C4-2B (cell line): ENCODE data around the gene FCN2.

Experiments used
- CTCF ChIP-seq: fragments of 450-650 bp; conservative IDR thresholded peaks from 2 replicates; pipeline ENCODE4 v1.5.1; 2017; ENCODE audit warnings: mild to moderate bottlenecking
- ZFX ChIP-seq: fragments of 450-650 bp; IDR thresholded peaks from 2 replicates; pipeline ENCODE4 v1.6.1; 2017

DNA sequence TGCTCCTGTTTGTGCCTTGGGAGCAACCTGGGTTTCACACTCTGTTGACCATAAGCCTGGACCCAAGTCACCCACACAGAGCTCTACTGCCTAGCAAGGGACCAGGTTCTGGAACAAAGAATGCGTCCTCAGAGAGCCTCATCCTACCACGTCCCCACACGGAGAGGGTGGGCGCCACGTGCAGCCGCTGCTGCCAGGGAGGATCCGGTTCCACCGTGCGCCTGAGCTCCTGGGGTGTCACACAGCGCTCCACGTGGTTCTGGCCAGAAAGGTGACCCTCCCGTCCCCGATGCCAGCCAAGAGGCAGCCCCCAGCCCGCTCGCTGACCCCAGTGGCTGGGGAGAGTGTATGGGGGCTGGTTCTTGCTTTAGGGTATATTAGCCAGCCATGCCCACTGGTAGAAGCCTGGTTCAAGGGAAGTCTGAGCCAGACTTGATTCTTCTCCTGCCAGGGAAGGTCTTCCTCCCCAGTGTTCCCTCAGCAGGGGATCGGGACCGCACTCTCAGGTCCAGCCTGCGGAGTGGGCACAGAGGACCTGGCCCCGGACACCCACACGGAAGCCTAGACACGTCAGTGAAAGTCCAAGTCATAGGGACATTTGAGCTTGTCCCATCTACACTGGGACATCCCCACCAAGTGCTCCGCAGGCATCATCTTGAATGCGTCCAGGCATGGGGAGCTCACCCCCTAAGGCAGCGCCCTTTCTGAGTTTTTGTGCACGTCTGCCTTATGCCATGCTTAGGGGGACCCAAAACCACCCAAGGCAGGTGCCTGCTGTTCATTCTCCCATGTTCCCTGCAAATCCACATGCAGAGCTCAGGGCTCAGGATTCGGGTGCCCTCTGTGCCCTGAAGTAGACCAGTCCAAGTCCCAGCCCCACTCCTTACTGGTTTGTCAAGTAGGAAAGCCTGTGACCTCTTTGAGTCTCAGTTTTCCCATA lies 34.7 kb downstream of the FCN2 start:
- TF ChIP-seq CTCF, result no peak
- no peak for TF ChIP-seq ZFX
